ENCODE results near the gene JAM2.
"Not testable (repeated sequence)": the region's sequence is repeated elsewhere in the genome, so short reads cannot be mapped to it uniquely, and the experiment has no call there.

Gene JAM2

DNA sequence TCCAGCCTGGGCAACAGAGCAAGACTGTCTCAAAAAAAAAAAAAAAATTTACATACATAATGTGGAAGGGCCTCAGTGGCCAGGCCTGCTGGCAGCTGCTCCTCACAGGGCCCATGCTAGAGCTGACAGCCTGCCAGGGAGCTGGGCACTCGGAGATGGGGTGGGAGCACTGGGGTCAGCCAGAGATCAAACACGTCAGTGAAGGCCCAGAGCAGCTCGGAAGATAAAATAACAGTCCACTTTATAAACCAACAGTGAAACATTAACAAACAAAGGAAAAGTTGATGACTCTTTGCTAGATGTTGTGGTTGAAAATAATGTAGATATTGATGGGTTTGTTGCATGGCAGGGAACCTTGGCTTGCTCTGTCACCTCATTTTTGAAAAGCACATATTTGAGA lies 52.9 kb downstream of the JAM2 start:
- no peaks in the 10 kb centered on the region for H3K27me3 ChIP-seq (replicated peaks; ENCODE audit: control insufficient read depth, insufficient read depth, low read length)
- no peak for DNase-seq (ENCODE audit: extremely low read depth, insufficient read length)
- TF ChIP-seq, protein P1, sequence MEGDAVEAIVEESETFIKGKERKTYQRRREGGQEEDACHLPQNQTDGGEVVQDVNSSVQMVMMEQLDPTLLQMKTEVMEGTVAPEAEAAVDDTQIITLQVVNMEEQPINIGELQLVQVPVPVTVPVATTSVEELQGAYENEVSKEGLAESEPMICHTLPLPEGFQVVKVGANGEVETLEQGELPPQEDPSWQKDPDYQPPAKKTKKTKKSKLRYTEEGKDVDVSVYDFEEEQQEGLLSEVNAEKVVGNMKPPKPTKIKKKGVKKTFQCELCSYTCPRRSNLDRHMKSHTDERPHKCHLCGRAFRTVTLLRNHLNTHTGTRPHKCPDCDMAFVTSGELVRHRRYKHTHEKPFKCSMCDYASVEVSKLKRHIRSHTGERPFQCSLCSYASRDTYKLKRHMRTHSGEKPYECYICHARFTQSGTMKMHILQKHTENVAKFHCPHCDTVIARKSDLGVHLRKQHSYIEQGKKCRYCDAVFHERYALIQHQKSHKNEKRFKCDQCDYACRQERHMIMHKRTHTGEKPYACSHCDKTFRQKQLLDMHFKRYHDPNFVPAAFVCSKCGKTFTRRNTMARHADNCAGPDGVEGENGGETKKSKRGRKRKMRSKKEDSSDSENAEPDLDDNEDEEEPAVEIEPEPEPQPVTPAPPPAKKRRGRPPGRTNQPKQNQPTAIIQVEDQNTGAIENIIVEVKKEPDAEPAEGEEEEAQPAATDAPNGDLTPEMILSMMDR (IDR thresholded peaks at IDR 0.05; ENCODE audit: insufficient read depth, low read length, poor library complexity, severe bottlenecking) = no peak
- H3K36me3 ChIP-seq (ENCODE audit: control insufficient read depth, insufficient read depth, low read length) = no peaks in the 10 kb centered on the region
- H3K4me3 ChIP-seq (replicated peaks; ENCODE audit: low read depth, low read length) = no peak overlapping the region

DNA sequence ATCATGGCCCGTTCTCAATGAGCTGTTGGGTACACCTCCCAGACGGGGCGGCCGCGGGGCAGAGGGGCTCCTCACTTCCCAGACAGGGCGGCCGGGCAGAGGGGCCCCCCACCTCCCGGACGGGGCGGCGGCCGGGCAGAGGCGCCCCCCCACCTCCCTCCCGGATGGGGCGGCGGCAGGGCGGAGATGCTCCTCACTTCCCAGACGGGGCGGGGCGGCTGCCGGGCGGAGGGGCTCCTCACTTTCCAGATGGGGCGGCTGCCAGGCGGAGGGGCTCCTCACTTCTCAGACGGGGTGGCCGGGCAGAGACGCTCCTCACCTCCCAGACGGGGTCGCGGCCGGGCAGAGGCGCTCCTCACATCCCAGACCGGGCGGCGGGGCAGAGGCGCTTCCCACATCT lies 56.4 kb downstream of the JAM2 start:
- H3K27me3 ChIP-seq (replicated peaks; ENCODE audit: control insufficient read depth, insufficient read depth, low read length); DNase-seq (ENCODE audit: extremely low read depth, insufficient read length); H3K4me3 ChIP-seq (replicated peaks; ENCODE audit: low read depth, low read length); H3K36me3 ChIP-seq (ENCODE audit: control insufficient read depth, insufficient read depth, low read length): not testable (repeated sequence)

DNA sequence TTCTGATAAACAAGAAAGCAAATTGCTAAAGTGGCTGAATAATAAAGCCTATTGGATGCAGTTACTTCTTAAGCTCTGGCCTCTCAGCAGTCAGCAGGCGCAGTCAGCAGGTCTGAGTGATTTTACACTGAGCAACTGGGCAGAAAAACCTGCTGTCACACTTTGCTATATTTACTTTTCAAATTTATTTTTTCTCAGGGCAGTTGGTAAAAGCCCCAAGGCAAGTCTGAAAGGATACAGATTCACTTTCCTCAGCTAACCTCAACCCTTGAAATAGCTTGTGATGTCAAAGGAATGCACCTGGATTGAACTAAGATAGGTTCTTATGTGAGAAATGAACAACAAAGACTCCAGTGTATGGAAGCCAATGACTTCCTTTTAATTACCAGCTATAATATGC lies 61.7 kb downstream of the JAM2 start:
- TF ChIP-seq, protein P1 (IDR thresholded peaks at IDR 0.05; ENCODE audit: insufficient read depth, low read length, poor library complexity, severe bottlenecking) = no peak
- no peaks in the 10 kb centered on the region for H3K36me3 ChIP-seq (ENCODE audit: control insufficient read depth, insufficient read depth, low read length)
- no peaks in the 10 kb centered on the region for H3K27me3 ChIP-seq (replicated peaks; ENCODE audit: control insufficient read depth, insufficient read depth, low read length)
- no peak overlapping the region for H3K4me3 ChIP-seq (replicated peaks; ENCODE audit: low read depth, low read length)
- DNase-seq (ENCODE audit: extremely low read depth, insufficient read length) = no peak

DNA sequence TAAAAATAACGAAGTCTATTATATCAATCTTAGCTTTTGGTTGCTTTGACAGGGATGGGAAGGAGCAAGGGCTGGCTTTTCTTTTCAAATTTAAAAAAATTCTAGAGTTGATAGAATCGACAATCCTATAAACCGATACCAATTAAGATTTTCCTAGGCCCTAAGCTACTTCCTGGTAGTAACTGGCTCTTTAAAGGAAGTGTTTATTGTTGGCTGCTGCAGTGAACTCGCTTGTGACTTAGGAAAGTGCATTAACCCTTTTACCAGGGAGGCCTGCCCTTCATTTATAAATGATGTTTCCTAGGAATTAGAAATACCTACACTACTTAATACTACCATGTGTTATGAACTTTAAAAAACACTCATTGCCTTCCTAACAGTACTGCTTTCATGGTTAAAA lies 62.5 kb downstream of the JAM2 start:
- no peak for DNase-seq (ENCODE audit: extremely low read depth, insufficient read length)
- no peaks in the 10 kb centered on the region for H3K27me3 ChIP-seq (replicated peaks; ENCODE audit: control insufficient read depth, insufficient read depth, low read length)
- TF ChIP-seq, protein P1 (IDR thresholded peaks at IDR 0.05; ENCODE audit: insufficient read depth, low read length, poor library complexity, severe bottlenecking) = no peak
- H3K36me3 ChIP-seq (ENCODE audit: control insufficient read depth, insufficient read depth, low read length) = no peaks in the 10 kb centered on the region
- no peak overlapping the region for H3K4me3 ChIP-seq (replicated peaks; ENCODE audit: low read depth, low read length)

DNA sequence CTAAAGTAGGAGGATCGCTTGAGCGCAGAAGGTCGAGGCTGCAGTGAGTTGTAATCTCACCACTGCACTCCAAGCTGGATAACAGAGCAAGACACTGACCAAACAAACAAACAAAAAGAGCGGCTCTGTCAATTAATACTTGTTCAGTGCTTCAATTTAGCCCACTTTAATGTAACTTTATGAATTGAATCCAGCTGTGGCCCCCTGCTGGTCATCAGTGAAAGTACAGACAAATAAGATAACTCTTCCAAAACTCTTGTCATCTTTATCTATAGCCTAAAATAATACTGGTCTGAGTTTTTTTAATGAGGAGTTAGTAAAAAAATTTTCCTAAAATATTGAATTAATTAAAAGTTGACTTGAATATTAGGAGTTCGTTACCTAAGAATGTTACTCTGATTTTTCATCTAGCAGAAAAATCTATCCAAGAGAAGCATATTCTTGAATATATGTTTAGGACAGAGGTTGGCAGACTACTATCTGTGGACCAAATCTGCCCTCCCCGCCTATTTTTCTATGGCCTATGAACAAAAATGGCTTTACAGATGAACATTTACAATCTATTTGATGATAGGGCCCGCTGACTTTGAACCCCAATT lies 69.5 kb downstream of the JAM2 start:
- Histone ChIP-seq H3K27me3 (replicated peaks; ENCODE audit: control insufficient read depth, insufficient read depth, low read length) (no peaks in the 10 kb centered on the region), H3K4me3 (replicated peaks; ENCODE audit: low read depth, low read length) (no peak overlapping the region), H3K36me3 (ENCODE audit: control insufficient read depth, insufficient read depth, low read length) (no peaks in the 10 kb centered on the region)
- no peak for DNase-seq (ENCODE audit: extremely low read depth, insufficient read length)
- TF ChIP-seq, protein P1 (IDR thresholded peaks at IDR 0.05; ENCODE audit: insufficient read depth, low read length, poor library complexity, severe bottlenecking) = peak; percentile 75

DNA sequence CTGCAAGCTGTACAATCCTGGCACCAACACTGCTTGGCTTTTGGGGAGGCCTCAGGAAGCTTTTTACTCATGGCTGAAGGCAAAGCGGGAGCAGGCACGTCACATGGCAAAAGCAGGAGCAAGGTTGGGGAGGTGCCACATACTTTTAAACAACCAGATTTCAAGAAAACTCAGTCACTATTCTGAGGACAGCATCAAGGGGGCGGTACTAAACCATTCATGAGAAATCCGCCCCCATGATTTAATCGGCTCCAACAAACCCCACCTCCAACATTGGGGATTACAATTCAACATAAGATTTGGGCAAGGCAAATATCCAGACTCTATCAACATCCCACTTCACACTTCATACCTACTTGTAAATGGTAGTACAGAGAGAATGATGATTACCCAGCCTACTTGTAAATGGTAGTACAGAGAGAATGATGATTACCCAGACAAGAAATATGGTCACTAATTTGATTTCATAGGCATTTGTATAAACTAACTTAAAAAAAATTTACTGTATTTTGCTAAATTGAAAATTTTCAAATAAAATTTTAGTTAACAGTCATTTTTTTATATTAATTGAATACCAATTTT lies 70.7 kb downstream of the JAM2 start:
- H3K36me3 ChIP-seq (ENCODE audit: control insufficient read depth, insufficient read depth, low read length) = no peaks in the 10 kb centered on the region
- no peak for DNase-seq (ENCODE audit: extremely low read depth, insufficient read length)
- no peak overlapping the region for H3K4me3 ChIP-seq (replicated peaks; ENCODE audit: low read depth, low read length)
- TF ChIP-seq, protein P1 (IDR thresholded peaks at IDR 0.05; ENCODE audit: insufficient read depth, low read length, poor library complexity, severe bottlenecking) = no peak
- no peaks in the 10 kb centered on the region for H3K27me3 ChIP-seq (replicated peaks; ENCODE audit: control insufficient read depth, insufficient read depth, low read length)

Measured in GM06990 (cell line).